Muscle of leg (tissue), 11 donors: ENCODE results near the gene TMEM181. TPM values are rescaled to one million over a fixed set of nuclear protein-coding genes. Genes with fewer than 3 reads are reported as not detected.
"Not testable (repeated sequence)": the region's sequence is repeated elsewhere in the genome, so short reads cannot be mapped to it uniquely, and the experiment has no call there.

Experiments used
- DNase-seq: peaks from one replicate; pipeline ENCODE4 v3.0.0; 2013
- H3K27ac ChIP-seq: one replicate; pipeline ENCODE4 v1.5.1; 2013; ENCODE audit warnings: mild to moderate bottlenecking, low read length, control low read depth
- H3K27me3 ChIP-seq: one replicate; pipeline ENCODE4 v1.6.1; 2013; ENCODE audit warnings: low read length; ENCODE audit not compliant: control insufficient read depth, insufficient read depth
- H3K36me3 ChIP-seq: one replicate; pipeline ENCODE4 v1.6.1; 2013; ENCODE audit warnings: low read length; ENCODE audit not compliant: control insufficient read depth, insufficient read depth
- H3K4me1 ChIP-seq: one replicate; pipeline ENCODE4 v1.6.1; 2013; ENCODE audit warnings: low read length; ENCODE audit not compliant: control insufficient read depth, insufficient read depth
- H3K4me3 ChIP-seq: one replicate; pipeline ENCODE4 v1.5.1; 2013; ENCODE audit warnings: low read length, control low read depth
- H3K9me3 ChIP-seq: replicated peaks from 2 replicates; pipeline ENCODE4 v1.6.1; 2013; ENCODE audit warnings: low read depth, low read length; ENCODE audit not compliant: control insufficient read depth
- WGBS: methylation state at CpG from one replicate; pipeline ENCODE4 v1.1.5; 2013; ENCODE audit warnings: missing lambda C conversion rate; ENCODE audit not compliant: insufficient coverage; 5-methylcytosine and 5-hydroxymethylcytosine counted together
- polyA plus RNA-seq, 8 donors: library from polyadenylated mRNA; unstranded; fragments of 120-200 nt; gene quantifications; one replicate each; pipeline versions ENCODE4 v1.2.1 to v1.2.3, GENCODE V29; 2013; ENCODE audit warnings: inconsistent platforms in 1 of 8, low replicate concordance in 1 of 8; ENCODE audit not compliant: insufficient read length in 8 of 8, insufficient read depth in 1 of 8
- total RNA-seq: library from RNA; stranded (reverse); fragments of 120-200 nt; gene quantifications from one replicate; pipeline ENCODE4 v1.2.4, GENCODE V29; 2013

Gene TMEM181
- total and polyA plus RNA-seq, 9 donors: 13.3 to 22.2 (median 16.1) TPM

DNA sequence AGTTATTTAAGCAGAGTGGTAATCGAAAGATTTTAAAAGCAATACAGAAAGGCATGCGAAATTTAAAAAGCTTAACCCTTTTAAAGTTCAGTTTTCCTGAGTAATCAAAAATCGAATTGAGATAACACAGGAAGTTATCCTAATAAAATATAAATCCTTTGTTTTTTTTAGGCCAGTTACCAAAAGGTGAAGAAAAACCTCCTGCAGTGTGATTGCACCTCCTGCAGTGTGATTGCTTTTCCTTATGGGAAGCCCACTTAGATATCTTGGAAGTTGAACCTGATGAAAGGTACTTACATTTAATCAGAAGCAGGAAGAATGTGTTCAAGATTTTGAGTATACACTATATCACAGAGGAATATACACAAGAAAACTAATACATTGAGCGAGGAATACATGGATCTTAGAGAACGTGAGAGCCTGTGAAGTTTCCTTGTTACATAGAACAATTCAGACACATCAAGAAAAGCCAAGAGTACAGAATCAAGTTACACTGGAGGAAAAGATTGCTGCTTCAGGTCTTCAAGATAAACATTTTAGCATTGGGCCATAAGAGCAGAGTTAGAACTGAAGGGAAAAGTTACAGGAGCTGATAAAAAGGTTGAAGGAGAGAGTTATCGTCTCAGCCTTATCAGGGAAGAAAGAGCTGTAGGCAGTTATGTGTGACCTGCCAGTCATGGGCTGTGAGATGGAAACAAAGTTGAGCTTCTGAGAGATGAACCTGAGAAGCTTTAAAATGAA lies 7.7 kb upstream of the TMEM181 start:
- Histone ChIP-seq H3K4me1 (no peaks in the 10 kb centered on the region), H3K36me3 (no peaks in the 10 kb centered on the region), H3K27ac (no peak overlapping the region), H3K9me3 (no peaks in the 10 kb centered on the region), H3K27me3 (no peaks in the 10 kb centered on the region), H3K4me3 (no peak overlapping the region)
- no CpG with 5 or more reads among the region's 6 CpGs for WGBS
- DNase-seq: no peak

DNA sequence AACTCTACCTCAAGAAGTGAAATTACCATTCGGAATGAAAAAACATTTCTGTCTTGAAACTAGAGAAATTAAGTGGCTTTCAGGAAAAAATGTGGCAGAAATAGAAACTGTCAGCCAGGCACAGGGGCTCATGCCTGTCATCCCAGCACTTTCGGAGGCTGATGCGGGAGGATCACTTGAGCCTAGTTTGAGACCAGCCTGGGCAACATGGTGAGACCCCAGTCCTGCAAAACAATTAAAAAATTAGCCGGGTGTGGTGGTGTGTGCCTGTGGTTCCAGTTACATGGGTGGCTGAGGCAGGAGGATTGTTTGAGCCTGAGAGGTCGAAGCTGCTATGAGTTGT lies 7.1 kb upstream of the TMEM181 start:
- H3K4me1 ChIP-seq: no peaks in the 10 kb centered on the region
- H3K27ac ChIP-seq: no peak overlapping the region
- H3K36me3 ChIP-seq: no peaks in the 10 kb centered on the region
- no peak overlapping the region for H3K4me3 ChIP-seq
- no peaks in the 10 kb centered on the region for H3K27me3 ChIP-seq
- DNase-seq: no peak
- WGBS: 84% methylated on average over 5 of the region's 5 CpGs
- no peaks in the 10 kb centered on the region for H3K9me3 ChIP-seq

DNA sequence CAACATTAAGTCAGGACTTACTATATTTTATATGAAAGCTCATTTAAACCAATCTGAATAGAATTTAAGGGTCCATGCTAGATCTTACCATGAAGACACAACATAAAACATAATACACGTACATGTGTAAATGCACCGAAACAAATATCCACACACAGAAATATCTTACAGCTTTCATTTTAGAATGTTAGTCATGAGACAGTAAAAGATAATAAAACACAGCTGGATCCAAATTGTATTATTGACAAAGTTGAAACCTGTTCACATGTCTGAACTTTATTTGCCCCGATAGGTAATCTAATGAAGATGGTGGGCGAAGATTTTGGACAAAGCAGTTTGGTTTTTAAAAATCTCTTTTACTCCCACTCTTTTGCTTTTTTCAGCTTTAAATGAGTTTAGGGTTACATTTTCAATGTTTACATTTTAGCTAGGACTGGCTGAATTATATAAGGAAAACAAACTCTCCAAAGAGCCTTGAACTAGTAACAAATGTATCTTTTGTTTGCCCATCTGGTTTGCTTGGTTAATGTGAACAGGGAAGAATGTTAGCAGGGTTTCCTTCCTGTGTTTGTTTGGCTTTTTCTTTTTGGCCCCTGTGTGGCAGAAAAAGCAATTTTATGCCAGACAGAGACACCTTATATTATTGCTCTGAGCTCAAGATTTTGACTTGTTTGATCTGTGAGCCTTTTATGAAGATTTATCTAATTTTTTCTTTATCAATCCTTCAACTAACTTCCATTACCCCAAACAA lies 5.1 kb upstream of the TMEM181 start:
- no peaks in the 10 kb centered on the region for H3K36me3 ChIP-seq
- no CpG with 5 or more reads among the region's 4 CpGs for WGBS
- H3K27me3 ChIP-seq: no peaks in the 10 kb centered on the region
- H3K4me3 ChIP-seq: no peak overlapping the region
- H3K9me3 ChIP-seq: no peaks in the 10 kb centered on the region
- DNase-seq: no peak
- peak overlapping the region; percentile 8 for H3K27ac ChIP-seq
- H3K4me1 ChIP-seq: peaks cover 4% of the 10 kb centered on the region

DNA sequence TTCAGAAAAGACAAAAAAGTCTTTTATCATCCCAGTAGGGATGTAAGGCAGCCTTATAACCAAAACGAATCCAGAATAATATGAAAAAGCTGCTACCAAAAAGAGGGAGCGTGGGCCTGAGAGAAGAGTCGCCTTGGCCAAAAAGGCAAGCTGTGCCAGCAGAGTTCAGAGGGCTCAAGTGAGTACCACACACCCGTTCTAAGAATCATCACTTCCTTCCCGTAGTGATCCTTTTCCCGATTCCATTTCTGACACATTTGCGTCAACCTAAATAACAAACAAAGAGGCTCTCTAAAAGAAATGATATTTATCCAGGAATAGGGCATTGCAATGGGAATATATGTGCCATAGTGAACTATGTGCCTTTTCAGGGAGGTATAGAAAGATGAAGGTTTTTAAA lies 3.8 kb upstream of the TMEM181 start:
- Histone ChIP-seq H3K27ac (peak overlapping the region; percentile 40), H3K27me3 (no peaks in the 10 kb centered on the region), H3K9me3 (no peaks in the 10 kb centered on the region), H3K36me3 (no peaks in the 10 kb centered on the region), H3K4me1 (peaks cover 7% of the 10 kb centered on the region), H3K4me3 (no peak overlapping the region)
- no peak for DNase-seq
- 80% methylated on average over 1 of the region's 7 CpGs for WGBS

DNA sequence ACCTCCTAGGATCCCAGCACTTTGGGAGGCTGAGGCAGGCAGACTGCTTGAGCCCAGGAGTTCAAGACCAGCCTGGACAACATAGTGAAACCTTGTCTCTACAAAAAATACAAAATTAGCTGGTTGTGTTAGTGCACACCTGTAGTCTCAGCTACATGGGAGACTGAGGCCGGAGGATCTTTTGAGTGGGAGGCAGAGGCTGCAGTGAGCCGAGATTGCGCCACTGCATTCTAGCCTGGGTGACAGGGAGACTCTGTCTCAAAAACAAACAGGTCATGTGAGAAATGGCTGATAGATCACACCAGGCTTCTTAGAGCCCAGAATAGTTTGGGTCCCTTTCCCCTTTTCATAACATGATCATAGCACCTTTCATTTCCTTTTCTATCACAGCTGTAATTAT lies 2.8 kb upstream of the TMEM181 start:
- WGBS: 91% methylated on average over 3 of the region's 3 CpGs
- not testable (repeated sequence) for H3K4me3 ChIP-seq, H3K27me3 ChIP-seq, H3K36me3 ChIP-seq, H3K9me3 ChIP-seq, DNase-seq, H3K27ac ChIP-seq
- H3K4me1 ChIP-seq: peaks cover 17% of the 10 kb centered on the region

DNA sequence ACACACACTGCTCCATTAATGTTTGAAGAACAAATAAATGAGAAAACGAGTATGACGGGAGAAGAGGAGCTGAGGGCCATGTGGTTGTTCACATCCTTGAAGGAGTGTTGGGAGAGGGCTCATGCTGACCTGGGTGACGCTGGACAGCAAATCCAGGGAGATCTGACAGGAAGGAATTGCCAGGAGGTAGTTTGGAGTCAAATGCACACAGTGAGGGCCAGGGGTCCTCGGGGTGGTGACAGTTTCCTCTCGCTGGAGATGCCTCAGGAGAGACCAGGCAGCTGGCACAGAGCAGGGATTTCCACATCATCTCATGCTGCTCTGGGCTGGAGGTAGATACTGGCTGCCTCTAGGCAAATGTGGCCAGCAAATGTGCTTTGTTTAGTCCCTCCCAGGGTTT lies 2.0 kb upstream of the TMEM181 start:
- no peak overlapping the region for H3K4me3 ChIP-seq
- peaks cover 18% of the 10 kb centered on the region for H3K4me1 ChIP-seq
- no peaks in the 10 kb centered on the region for H3K9me3 ChIP-seq
- no peaks in the 10 kb centered on the region for H3K27me3 ChIP-seq
- DNase-seq: no peak
- H3K27ac ChIP-seq: no peak overlapping the region
- 83% methylated on average over 3 of the region's 5 CpGs for WGBS
- no peaks in the 10 kb centered on the region for H3K36me3 ChIP-seq

DNA sequence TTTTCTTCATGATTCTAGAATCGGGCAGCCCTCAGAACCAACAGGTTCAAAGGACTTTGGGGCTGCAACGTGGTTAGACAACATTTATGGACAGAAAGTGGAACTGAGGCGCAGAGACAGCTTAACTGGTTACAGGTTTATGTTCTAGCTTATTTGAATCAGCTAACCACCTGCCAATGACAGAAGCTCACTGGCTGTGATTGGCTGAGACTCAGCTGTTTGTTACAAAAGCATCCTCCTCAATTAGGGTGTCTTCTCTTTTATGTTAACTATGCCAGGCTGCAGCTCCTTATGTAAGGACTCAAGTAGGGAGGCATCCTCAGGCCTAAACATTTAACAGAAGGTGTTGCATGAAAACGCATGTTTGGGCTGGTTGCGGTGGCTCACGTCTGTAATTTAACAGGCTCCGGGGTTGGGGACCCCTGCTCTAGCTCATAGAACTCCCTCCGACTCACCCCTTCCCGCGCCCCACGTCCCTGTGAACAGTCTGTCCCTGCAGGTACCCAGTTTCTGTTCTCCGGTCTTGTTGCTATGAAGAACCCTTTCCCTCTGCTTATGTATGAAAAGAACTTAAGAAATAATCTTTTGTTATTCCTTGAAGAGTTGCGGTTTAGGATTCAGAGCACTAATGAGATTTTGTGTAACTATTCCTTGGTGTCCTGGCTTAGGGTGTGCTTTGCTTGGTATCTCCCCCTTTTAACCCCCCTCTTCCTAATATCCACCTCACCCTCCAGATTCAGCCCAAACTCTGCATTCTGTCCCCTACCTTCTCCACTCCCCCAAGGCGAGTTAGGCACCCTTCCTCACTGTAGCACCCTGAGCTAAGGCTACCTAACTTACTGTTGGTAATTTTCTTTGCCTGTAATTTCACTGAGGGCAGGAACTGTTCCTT lies 1.2 kb upstream of the TMEM181 start:
- 95% methylated on average over 5 of the region's 14 CpGs for WGBS

DNA sequence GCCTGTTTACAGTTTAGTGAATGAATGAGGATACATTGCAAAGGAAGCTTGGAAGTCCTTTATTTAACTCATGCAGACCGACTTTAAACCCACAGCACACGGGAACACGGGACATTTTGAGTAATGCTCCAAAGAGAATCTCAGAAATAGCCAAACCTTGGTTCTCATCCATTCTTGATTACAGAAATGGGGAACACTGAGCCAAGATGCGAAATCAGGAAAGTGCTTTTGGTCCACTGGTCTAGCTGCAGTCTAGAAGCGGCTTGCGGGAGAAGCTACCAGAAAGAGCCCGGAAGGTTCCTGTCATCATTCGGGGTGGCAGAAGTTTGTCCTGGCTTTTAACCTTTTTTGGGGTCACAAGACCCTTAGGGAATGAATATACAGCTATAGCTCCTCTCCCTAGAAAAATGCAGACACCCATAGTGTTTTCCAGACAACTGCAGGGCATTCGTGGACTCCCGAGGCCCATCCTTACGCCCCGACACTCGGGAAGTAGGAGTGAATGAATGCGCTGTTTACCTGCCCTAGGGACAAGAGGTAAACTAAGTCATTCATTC lies 475 bp upstream of the TMEM181 start:
- H3K4me1 ChIP-seq: peaks cover 18% of the 10 kb centered on the region
- 47% methylated on average over 6 of the region's 14 CpGs for WGBS
- H3K27ac ChIP-seq: peak overlapping the region; percentile 45

More for the DNA sequence above, 1.2 kb upstream of the TMEM181 start:
- no peaks in the 10 kb centered on the region for H3K9me3 ChIP-seq
- H3K27ac ChIP-seq: no peak overlapping the region
- peaks cover 18% of the 10 kb centered on the region for H3K4me1 ChIP-seq
- no peak for DNase-seq
- no peak overlapping the region for H3K4me3 ChIP-seq
- H3K36me3 ChIP-seq: no peaks in the 10 kb centered on the region
- H3K27me3 ChIP-seq: no peaks in the 10 kb centered on the region

DNA sequence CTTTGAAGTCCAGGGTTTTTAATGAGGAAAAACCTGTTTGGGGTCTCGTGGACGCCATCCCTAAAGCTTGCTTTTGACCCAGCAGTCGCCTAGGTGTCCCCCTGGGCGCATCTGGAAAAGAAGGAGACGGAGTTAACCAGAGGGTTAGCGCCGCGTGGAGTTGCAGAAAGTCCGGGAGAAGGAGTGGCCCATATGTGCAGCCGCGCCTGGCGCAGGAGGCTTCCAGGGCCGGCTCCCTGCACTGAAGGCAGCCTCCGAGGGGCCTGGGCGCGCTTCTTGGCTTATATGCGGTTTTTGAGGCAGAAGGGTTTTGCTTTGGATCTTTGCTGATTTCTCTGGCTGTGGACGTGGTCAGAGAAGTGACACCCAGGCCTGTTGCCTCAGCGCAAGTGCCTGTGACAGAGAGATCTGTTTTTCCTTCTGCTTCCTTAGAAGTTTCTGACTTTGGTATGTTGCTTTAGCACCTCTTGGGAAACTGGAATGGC lies 987 bp downstream of the TMEM181 start:
- H3K27me3 ChIP-seq: no peaks in the 10 kb centered on the region
- peaks cover 18% of the 10 kb centered on the region for H3K4me1 ChIP-seq
- DNase-seq: peak; percentile 32
- no peaks in the 10 kb centered on the region for H3K36me3 ChIP-seq
- peak overlapping the region; percentile 59 for H3K27ac ChIP-seq
- WGBS: 3% methylated on average over 15 of the region's 19 CpGs
- peak overlapping the region; percentile 77 for H3K4me3 ChIP-seq
- no peaks in the 10 kb centered on the region for H3K9me3 ChIP-seq

More for the DNA sequence above, 475 bp upstream of the TMEM181 start:
- Histone ChIP-seq H3K9me3 (no peaks in the 10 kb centered on the region), H3K36me3 (no peaks in the 10 kb centered on the region), H3K4me3 (peak overlapping the region; percentile 45), H3K27me3 (no peaks in the 10 kb centered on the region)
- no peak for DNase-seq
